DND-41 (cell line): ENCODE results near the gene MYLK2.
"Not testable (repeated sequence)": the region's sequence is repeated elsewhere in the genome, so short reads cannot be mapped to it uniquely, and the experiment has no call there.

ENCODE experiments used
- ATAC-seq: fragments of 200-7000 bp; cut with Tn5 transposase; 3 replicates; pipeline ENCODE4 v1.9.1; 2021; ENCODE audit warnings: low read depth; ENCODE audit not compliant: insufficient read depth
- DNase-seq: peaks from one replicate; pipeline ENCODE4 v3.0.0-alpha.2; 2020
- H2AFZ ChIP-seq: 2 replicates; pipeline ENCODE4 v1.6.0; 2012; ENCODE audit warnings: low read depth, low read length
- H3K27ac ChIP-seq: 2 replicates; pipeline ENCODE4 v1.5.1; 2012; ENCODE audit warnings: low read length, inconsistent platforms
- H3K27me3 ChIP-seq: fragments of 200-600 bp; sonication (generic); 2 replicates; pipeline ENCODE4 v1.6.0; 2012; ENCODE audit warnings: low read length, mild to moderate bottlenecking, inconsistent platforms; ENCODE audit not compliant: insufficient read depth, poor library complexity
- H3K36me3 ChIP-seq: 2 replicates; pipeline ENCODE4 v1.5.1; 2012; ENCODE audit warnings: low read length, inconsistent platforms; ENCODE audit not compliant: insufficient read depth
- H3K4me1 ChIP-seq: 2 replicates; pipeline ENCODE4 v1.5.1; 2012; ENCODE audit warnings: mild to moderate bottlenecking, low read length; ENCODE audit not compliant: insufficient read depth
- H3K4me2 ChIP-seq: 2 replicates; pipeline ENCODE4 v1.6.0; 2012; ENCODE audit warnings: mild to moderate bottlenecking, moderate library complexity, low read length, inconsistent platforms; ENCODE audit not compliant: insufficient read depth
- H3K4me3 ChIP-seq, 2 experiments: fragments of 200-600 bp in 1 of 2; shearing (Covaris generic) in 1 of 2; 2 replicates each; pipeline ENCODE4 v1.5.1; 2012 to 2016; ENCODE audit warnings: inconsistent platforms in 2 of 2, low read length in 2 of 2, mild to moderate bottlenecking in 2 of 2, low read depth in 1 of 2, moderate library complexity in 1 of 2
- H3K79me2 ChIP-seq: 2 replicates; pipeline ENCODE4 v1.6.0; 2012; ENCODE audit warnings: low read length, inconsistent platforms; ENCODE audit not compliant: insufficient read depth
- H3K9ac ChIP-seq: 2 replicates; pipeline ENCODE4 v1.6.0; 2012; ENCODE audit warnings: low read depth, mild to moderate bottlenecking, inconsistent platforms, low read length, moderate library complexity
- H3K9me3 ChIP-seq: 2 replicates; pipeline ENCODE4 v1.5.1; 2012; ENCODE audit warnings: low read length, moderate library complexity, mild to moderate bottlenecking, inconsistent platforms; ENCODE audit not compliant: insufficient read depth, severe bottlenecking
- H4K20me1 ChIP-seq: 2 replicates; pipeline ENCODE4 v1.6.0; 2012; ENCODE audit warnings: low read length; ENCODE audit not compliant: insufficient read depth
- EZH2 ChIP-seq: IDR thresholded peaks from 3 replicates; pipeline ENCODE4 v1.6.1; 2012; ENCODE audit warnings: borderline replicate concordance, low read depth, mild to moderate bottlenecking, moderate library complexity, low read length, inconsistent platforms; ENCODE audit not compliant: severe bottlenecking
- TF ChIP-seq, protein P1 (sequence below): IDR thresholded peaks from 2 replicates; pipeline ENCODE4 v1.5.1; 2012; ENCODE audit warnings: borderline replicate concordance, low read length, moderate library complexity, mild to moderate bottlenecking; ENCODE audit not compliant: poor library complexity, severe bottlenecking; ENCODE audit errors: extremely low read depth

The MYLK2 gene

DNA sequence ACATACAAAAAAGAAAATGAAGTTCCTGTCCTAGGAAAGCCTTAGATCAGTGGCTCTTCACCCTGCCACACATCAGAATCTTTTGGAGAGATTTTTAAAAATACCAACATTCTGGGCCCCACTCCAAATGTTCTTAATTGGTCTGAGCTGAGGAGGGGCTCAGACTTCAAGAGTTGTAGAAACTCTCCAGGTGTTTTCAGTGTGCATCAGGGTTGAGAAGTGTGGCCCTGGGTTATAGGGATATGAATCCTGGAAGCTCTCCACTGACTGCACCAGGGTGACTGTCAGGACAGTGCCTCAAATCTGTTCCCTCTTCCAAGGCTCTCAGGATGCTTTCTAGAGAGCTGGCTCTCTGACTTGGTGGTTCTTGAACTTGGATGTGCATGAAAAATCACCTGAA lies 5.5 kb upstream of the MYLK2 start:
- Histone ChIP-seq H3K4me2 (no peak overlapping the region), H4K20me1 (no peaks in the 10 kb centered on the region), H3K9ac (no peak overlapping the region), H3K27me3 (no peaks in the 10 kb centered on the region), H3K4me1 (no peaks in the 10 kb centered on the region), H3K9me3 (no peaks in the 10 kb centered on the region), H3K4me3 (no peak overlapping the region), H3K79me2 (no peaks in the 10 kb centered on the region), H3K36me3 (no peaks in the 10 kb centered on the region), H3K27ac (no peak overlapping the region), H2AFZ (no peak overlapping the region)
- TF ChIP-seq, protein P1, sequence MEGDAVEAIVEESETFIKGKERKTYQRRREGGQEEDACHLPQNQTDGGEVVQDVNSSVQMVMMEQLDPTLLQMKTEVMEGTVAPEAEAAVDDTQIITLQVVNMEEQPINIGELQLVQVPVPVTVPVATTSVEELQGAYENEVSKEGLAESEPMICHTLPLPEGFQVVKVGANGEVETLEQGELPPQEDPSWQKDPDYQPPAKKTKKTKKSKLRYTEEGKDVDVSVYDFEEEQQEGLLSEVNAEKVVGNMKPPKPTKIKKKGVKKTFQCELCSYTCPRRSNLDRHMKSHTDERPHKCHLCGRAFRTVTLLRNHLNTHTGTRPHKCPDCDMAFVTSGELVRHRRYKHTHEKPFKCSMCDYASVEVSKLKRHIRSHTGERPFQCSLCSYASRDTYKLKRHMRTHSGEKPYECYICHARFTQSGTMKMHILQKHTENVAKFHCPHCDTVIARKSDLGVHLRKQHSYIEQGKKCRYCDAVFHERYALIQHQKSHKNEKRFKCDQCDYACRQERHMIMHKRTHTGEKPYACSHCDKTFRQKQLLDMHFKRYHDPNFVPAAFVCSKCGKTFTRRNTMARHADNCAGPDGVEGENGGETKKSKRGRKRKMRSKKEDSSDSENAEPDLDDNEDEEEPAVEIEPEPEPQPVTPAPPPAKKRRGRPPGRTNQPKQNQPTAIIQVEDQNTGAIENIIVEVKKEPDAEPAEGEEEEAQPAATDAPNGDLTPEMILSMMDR: no peak
- TF ChIP-seq EZH2: no peak
- DNase-seq (no peak), ATAC-seq (no peak)

DNA sequence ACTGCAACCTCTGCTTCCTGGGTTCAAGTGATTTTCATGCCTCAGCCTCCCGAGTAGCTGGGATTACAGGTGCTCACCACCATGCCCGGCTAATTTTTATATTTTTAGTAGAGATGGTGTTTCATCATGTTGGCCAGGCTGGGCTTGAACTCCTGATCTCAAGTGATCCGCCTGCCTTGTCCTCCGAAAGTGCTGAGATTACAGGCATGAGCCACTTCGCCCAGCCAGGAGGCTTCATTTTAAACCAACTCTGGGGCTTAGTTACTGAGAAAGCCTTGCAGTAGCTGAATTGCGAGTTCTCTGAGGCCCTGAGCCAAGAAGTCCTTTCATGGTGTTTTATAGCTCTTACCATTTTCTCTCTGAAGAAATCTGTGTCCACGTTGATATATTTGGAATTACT lies 5.0 kb upstream of the MYLK2 start:
- H3K27me3 ChIP-seq, H3K9ac ChIP-seq, ATAC-seq, H3K4me1 ChIP-seq, H2AFZ ChIP-seq, H3K9me3 ChIP-seq, H4K20me1 ChIP-seq, H3K36me3 ChIP-seq, H3K27ac ChIP-seq, H3K79me2 ChIP-seq, H3K4me3 ChIP-seq, DNase-seq, H3K4me2 ChIP-seq: not testable (repeated sequence)

DNA sequence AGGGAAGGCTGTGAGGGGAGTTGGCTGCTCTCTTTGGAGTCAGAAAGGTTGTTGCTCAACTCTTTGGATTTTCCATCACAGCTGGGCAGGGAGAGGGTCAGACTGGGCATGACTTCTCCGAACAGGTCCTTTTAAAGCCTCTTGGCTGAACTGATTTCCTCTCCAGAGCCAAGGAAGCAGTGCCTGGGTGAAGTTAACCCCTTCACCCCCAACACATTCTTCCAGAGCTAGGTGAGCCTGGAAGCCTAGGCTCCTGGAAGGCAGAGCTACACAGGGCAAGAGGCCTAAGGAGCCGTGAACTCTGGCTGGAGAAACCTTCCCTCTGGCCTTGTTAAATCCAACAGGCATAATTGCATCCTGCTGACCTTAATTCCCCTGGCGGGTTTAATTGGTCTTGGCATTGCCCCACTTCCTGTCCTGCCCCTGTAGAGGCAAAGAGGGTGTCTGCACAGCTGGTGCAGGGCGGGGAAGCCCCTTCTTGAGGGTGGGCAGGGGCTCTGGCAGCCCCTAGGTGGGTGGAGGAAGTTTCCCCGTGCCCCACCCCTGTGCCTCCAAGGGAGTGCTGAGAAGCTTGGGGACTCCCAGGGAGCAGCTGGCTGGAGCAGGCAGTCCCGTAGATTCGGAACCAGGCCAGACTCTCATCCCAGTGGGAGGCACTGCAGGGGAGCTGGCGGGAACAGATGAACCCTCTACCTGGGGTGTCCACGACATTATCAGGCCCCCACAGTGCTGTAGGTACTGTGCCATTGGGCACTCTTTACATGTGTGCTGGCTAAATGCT lies 3.6 kb upstream of the MYLK2 start:
- no peaks in the 10 kb centered on the region for H3K36me3 ChIP-seq
- H3K79me2 ChIP-seq: no peaks in the 10 kb centered on the region
- no peaks in the 10 kb centered on the region for H4K20me1 ChIP-seq
- no peaks in the 10 kb centered on the region for H3K4me1 ChIP-seq
- H3K27ac ChIP-seq: no peak overlapping the region
- H3K9me3 ChIP-seq: no peaks in the 10 kb centered on the region
- no peak for DNase-seq
- no peak; the same call in 2 of the 3 replicates for ATAC-seq
- TF ChIP-seq, protein P1: no peak
- TF ChIP-seq EZH2: no peak
- H3K4me2 ChIP-seq: no peak overlapping the region
- H2AFZ ChIP-seq: no peak overlapping the region
- H3K9ac ChIP-seq: no peak overlapping the region
- no peaks in the 10 kb centered on the region for H3K27me3 ChIP-seq
- no peak overlapping the region for H3K4me3 ChIP-seq

DNA sequence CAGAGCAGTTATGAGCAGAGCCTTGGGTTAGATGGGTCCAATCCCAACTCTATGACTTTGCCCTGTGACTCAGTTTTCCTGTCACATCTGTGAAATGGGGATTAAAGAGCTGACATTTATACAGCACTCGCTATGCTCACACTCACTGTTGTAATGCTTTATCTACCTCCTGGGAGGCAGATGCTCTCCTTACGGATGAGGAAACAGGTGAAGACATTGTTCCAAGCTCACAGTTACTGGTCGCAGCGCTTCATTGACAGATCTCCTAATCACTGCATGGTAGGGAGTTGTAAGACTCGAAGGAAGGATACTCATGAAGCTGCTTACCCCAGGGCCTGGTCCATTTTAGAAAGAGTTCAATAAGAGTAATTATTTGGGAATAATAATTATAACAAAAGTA lies 2.9 kb upstream of the MYLK2 start:
- ATAC-seq (no peak), DNase-seq (no peak)
- Histone ChIP-seq H3K27me3 (no peaks in the 10 kb centered on the region), H3K79me2 (no peaks in the 10 kb centered on the region), H3K9ac (no peak overlapping the region), H3K4me2 (no peak overlapping the region), H3K4me3 (no peak overlapping the region), H3K27ac (no peak overlapping the region), H2AFZ (no peak overlapping the region), H4K20me1 (no peaks in the 10 kb centered on the region), H3K36me3 (no peaks in the 10 kb centered on the region), H3K4me1 (no peaks in the 10 kb centered on the region), H3K9me3 (no peaks in the 10 kb centered on the region)
- TF ChIP-seq, protein P1: no peak
- no peak for TF ChIP-seq EZH2
